Stimulated activated naive CD4-positive, alpha-beta T cell treated with Interleukin-2 at 50 U/mL for 16 hours (primary cell): ENCODE data around the gene TENT5C.

Source experiments
- DNase-seq: peaks from one replicate; lab custom pipeline; 2025; lab: John Stamatoyannopoulos, UW

TENT5C gene

GRCh38 chr1:117657949-117658660 is 52.3 kb downstream of the TENT5C start:
- DNase-seq = no peak

- peak; percentile 50 for DNase-seq
These were observed 52.8 kb downstream of the TENT5C start for GRCh38 chr1:117658676-117659075.

- peak; percentile 11 for DNase-seq
These were observed 53.9 kb downstream of the TENT5C start for GRCh38 chr1:117659550-117660270.

- DNase-seq = no peak
These were observed 54.6 kb downstream of the TENT5C start for GRCh38 chr1:117660271-117660965.

GRCh38 chr1:117661027-117661426 is 55.2 kb downstream of the TENT5C start:
- no peak for DNase-seq

- no peak for DNase-seq
These were observed 56.8 kb downstream of the TENT5C start for GRCh38 chr1:117662667-117663066.

GRCh38 chr1:117663156-117663902 is 57.5 kb downstream of the TENT5C start:
- no peak for DNase-seq

GRCh38 chr1:117664314-117664713 is 58.5 kb downstream of the TENT5C start:
- DNase-seq = peak; percentile 49

- no peak for DNase-seq
These were observed 59.9 kb downstream of the TENT5C start for GRCh38 chr1:117665556-117666270.

GRCh38 chr1:117669572-117669971 is 63.7 kb downstream of the TENT5C start:
- no peak for DNase-seq

- no peak for DNase-seq
These were observed 65.3 kb downstream of the TENT5C start for GRCh38 chr1:117670976-117671780.

GRCh38 chr1:117671781-117672501 is 66.1 kb downstream of the TENT5C start:
- no peak for DNase-seq

GRCh38 chr1:117672756-117673155 is 66.9 kb downstream of the TENT5C start:
- DNase-seq = no peak

GRCh38 chr1:117673405-117673804 is 67.6 kb downstream of the TENT5C start:
- DNase-seq = no peak

GRCh38 chr1:117674521-117675400 is 68.9 kb downstream of the TENT5C start:
- peak; percentile 35 for DNase-seq

GRCh38 chr1:117675907-117676430 is 70.1 kb downstream of the TENT5C start:
- no peak for DNase-seq

- DNase-seq = no peak
These were observed 70.8 kb downstream of the TENT5C start for GRCh38 chr1:117676615-117677130.
